Muscle layer of duodenum (tissue), 2 donors: ENCODE data around the gene SHROOM2.
"Not testable (repeated sequence)": the region's sequence is repeated elsewhere in the genome, so short reads cannot be mapped to it uniquely, and the experiment has no call there.

Source experiments
- H3K27ac ChIP-seq: one replicate; pipeline ENCODE4 v1.7.0; 2013; ENCODE audit warnings: mild to moderate bottlenecking, low read length
- H3K27me3 ChIP-seq: one replicate; pipeline ENCODE4 v1.7.0; 2013; ENCODE audit warnings: low read depth, mild to moderate bottlenecking, control low read depth, low read length
- H3K36me3 ChIP-seq, 2 donors: one replicate each; pipeline ENCODE4 v1.7.0; 2013; ENCODE audit warnings: low read length in 2 of 2, control low read depth in 1 of 2, mild to moderate bottlenecking in 1 of 2; ENCODE audit not compliant: insufficient read depth in 2 of 2, control insufficient read depth in 1 of 2
- H3K4me1 ChIP-seq, 2 donors: one replicate each; pipeline ENCODE4 v1.7.0; 2013; ENCODE audit warnings: low read length in 2 of 2, mild to moderate bottlenecking in 2 of 2, control low read depth in 1 of 2, moderate library complexity in 1 of 2; ENCODE audit not compliant: insufficient read depth in 2 of 2, control insufficient read depth in 1 of 2
- H3K4me3 ChIP-seq, 2 donors: one replicate each; pipeline ENCODE4 v1.7.0; 2013; ENCODE audit warnings: low read length in 2 of 2, low read depth in 1 of 2, mild to moderate bottlenecking in 1 of 2
- H3K9me3 ChIP-seq, 2 donors: one replicate each; pipeline ENCODE4 v1.7.0; 2013; ENCODE audit warnings: low read length in 2 of 2, control low read depth in 1 of 2, mild to moderate bottlenecking in 1 of 2; ENCODE audit not compliant: control insufficient read depth in 1 of 2
- donor health status: healthy.

SHROOM2 gene

DNA sequence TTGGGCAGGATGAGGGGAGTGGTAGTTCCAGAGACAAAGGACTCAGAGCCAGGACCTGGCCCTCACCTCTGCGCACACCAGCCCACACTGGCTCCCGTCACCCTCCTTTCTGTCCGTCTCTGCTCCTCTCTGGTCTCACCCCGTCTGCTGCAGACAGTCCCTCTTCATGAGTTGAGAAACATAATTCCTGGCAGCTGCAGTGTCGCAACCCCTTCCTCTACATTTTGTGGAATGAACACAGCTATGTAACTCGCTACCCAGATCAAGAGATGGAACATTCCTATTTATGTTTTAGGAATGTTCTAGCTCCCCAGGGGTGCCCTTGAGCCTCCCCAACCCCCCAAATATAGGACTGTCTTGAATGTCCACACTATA lies 59.3 kb downstream of the SHROOM2 start:
- Histone ChIP-seq H3K4me1 (no peaks in the 10 kb centered on the region), H3K27me3 (no peaks in the 10 kb centered on the region), H3K27ac (no peak overlapping the region), H3K9me3 (no peaks in the 10 kb centered on the region), H3K4me3 (no peak overlapping the region), H3K36me3 (no peaks in the 10 kb centered on the region)

DNA sequence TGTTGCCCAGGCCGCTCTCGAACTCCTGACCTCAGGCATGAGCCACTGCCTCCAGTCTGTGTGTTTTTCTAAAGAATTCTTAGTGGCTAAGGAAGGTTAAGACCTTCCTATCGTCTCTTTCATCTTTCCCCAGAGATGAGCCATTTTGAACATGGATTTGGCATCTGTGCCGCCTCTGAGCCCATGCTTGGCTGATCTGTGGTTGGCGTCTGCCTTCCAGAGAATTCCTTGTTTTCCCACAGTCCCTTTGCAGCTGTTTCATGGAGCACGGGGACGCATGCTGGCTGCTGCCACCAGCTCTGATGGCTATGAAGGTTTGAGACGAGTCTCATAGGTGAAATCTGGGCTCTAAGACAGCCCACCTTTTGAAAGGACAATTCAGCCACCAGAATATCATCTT lies 60.4 kb downstream of the SHROOM2 start:
- Histone ChIP-seq H3K9me3 (no peaks in the 10 kb centered on the region), H3K27ac (no peak overlapping the region), H3K36me3 (no peaks in the 10 kb centered on the region), H3K4me3 (no peak overlapping the region), H3K4me1 (no peaks in the 10 kb centered on the region), H3K27me3 (no peaks in the 10 kb centered on the region)

DNA sequence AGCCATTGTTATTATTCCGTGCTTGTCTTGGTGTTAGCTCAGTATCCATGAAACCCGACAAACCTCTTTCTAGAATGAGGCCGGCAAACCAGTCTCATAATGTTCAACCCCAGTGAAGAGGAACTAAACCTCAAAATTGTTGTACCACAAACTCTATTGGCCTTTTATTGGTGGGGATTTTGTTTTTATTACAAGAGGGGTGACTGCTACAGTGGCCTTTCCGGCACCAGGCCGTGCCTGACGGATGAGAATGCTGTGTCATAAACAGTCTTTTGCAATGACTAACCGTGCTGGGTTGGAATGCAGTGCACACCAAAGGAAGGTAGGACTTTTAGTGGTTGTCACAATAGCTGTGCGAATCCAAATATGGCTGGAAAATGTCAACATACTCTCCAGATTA lies 60.8 kb downstream of the SHROOM2 start:
- H3K36me3 ChIP-seq: no peaks in the 10 kb centered on the region
- no peak overlapping the region for H3K4me3 ChIP-seq
- H3K9me3 ChIP-seq: no peaks in the 10 kb centered on the region
- H3K27me3 ChIP-seq: no peaks in the 10 kb centered on the region
- no peaks in the 10 kb centered on the region for H3K4me1 ChIP-seq
- no peak overlapping the region for H3K27ac ChIP-seq

DNA sequence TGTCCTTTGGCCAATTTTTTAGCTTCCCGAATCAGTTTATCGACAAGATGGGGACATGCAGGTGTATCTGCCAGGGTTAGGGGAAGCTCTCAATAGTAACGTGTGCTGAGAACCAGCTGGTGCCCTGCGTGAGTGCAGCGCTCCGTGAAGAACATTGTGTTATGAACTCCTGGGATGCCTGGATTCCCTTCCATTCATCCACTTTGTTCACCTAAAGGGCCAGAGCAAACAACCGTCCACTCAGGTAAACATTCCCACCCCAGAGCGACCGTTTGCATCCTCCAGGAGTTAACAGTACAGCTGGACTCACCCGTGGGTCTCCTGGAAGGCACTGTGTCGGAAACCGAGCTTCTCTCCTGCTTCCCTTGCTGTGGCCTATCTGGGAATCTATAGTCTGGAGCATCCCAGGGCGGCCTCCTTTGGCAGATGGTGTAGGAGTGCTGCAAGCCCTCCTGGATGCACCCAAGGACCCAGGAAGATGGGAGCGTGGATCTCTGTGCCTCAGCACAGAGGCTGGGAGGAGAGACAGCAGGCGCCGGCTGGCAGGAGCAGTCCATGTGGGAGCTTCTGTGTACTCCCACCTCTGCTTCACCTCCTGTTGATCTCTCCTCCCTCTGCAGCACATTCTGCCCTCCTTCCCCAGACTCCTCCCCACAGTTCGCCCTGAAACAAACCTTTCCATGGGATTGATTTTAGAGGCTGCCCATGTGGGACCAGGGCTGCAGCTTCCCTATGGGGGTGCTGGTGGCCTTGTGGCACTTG lies 62.7 kb downstream of the SHROOM2 start:
- no peak overlapping the region for H3K4me3 ChIP-seq
- no peak overlapping the region for H3K27ac ChIP-seq
- H3K9me3 ChIP-seq: no peaks in the 10 kb centered on the region
- H3K27me3 ChIP-seq: no peaks in the 10 kb centered on the region
- H3K36me3 ChIP-seq: no peaks in the 10 kb centered on the region
- H3K4me1 ChIP-seq: no peaks in the 10 kb centered on the region

DNA sequence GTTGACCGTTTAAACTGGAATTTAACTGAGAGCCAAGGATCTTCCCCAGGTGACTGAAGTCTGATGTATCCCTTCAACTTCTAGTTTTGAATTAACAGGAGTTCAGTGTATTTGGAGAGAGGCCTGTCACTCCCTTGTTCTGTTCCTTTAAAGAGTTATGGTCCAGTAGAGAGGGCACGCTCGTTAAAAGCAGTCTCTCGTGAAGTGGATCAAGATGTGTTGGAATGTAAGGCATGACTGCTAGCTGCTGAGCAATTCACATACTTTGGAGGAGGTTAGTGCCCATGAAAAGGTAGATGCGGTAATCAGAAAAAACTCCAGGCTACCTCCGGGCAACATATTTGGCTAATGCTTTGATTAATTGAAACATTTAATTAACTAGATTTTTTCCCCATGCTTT lies 65.7 kb downstream of the SHROOM2 start:
- H3K27ac ChIP-seq: no peak overlapping the region

DNA sequence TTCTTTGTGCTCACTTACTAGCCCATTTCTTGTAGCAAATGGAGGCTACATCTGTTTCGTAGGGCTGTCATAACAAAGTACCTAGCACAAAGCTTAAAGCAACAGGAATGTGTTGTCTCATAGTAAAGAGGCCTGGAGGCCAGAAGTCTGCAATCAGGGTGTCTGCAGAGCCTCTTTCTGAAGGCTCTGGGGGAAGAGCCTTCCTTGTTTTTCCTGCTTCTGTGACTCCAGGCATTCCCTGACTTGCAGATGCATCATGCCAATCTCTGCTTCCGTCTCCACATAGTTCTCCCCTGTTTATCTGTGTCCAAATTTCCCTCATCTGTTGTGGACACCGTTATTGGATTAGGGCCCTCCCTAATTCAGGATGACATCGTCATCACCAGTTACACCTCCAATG lies 67.1 kb downstream of the SHROOM2 start:
- Histone ChIP-seq H3K36me3 (no peaks in the 10 kb centered on the region), H3K4me1 (no peaks in the 10 kb centered on the region), H3K27me3 (no peaks in the 10 kb centered on the region), H3K9me3 (no peaks in the 10 kb centered on the region), H3K27ac (no peak overlapping the region), H3K4me3 (no peak overlapping the region)

More for the DNA sequence above, 65.7 kb downstream of the SHROOM2 start:
- Histone ChIP-seq H3K36me3 (no peaks in the 10 kb centered on the region), H3K4me1 (no peaks in the 10 kb centered on the region), H3K4me3 (no peak overlapping the region), H3K27me3 (no peaks in the 10 kb centered on the region), H3K9me3 (no peaks in the 10 kb centered on the region)

DNA sequence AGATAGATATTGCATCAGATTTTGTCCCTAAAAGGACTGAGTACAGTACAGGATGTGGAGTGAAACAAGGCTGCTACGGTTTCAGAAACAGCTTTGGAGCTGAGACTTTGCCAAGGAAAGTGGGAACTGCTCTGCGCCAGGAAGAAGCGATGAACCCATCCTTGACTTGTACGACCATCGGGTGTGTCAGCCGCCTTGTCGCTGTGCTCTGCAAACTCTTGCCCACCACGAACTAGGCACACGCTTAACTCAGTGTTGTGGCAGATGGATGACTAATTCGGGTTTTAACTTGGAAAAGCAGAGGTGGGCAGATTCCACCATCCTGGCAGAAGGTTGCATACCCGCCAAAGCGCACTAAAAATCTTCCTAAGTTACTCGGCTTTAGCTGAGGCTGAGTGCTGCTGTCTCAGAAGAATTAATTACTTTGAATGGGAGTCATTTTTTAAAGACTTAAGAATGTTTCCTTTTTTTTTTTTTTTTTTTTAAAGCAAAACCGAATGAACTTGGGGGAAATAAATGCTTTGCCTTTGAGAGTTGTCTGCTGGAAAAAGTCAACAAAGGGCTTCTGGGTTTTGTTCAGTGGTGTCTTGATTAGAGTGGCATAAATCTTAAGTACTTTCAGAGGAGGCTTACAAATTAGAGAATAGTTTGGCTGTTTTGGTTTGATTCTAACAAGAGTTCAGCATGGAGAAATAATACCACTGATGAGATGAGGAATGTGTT lies 69.5 kb downstream of the SHROOM2 start:
- no peaks in the 10 kb centered on the region for H3K9me3 ChIP-seq
- H3K4me3 ChIP-seq: peak overlapping the region; percentile 3 to 47
- H3K4me1 ChIP-seq: no peaks in the 10 kb centered on the region
- H3K27ac ChIP-seq: no peak overlapping the region
- no peaks in the 10 kb centered on the region for H3K36me3 ChIP-seq
- H3K27me3 ChIP-seq: no peaks in the 10 kb centered on the region

DNA sequence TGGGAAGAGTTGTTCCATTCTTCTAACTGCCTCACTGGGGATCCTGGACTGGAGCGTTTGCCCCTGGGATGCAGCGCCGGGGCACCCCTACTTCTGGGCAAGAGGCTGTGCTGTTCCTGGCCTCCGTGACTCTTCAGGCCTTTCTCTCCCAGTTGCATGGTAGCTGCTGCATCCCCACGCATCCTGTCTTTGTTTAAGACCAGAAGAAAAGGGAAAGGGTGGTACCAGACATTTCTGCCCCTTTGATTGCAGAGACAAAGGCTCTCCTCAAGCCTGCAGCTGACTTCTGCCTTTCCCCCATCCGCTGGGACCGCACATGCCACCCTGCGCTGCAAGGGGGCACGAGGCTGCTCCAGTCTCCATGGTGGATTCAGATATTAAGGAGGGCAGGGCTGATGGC lies 70.4 kb downstream of the SHROOM2 start:
- Histone ChIP-seq H3K27ac (no peak overlapping the region), H3K9me3 (no peaks in the 10 kb centered on the region), H3K27me3 (no peaks in the 10 kb centered on the region), H3K4me1 (no peaks in the 10 kb centered on the region), H3K36me3 (no peaks in the 10 kb centered on the region), H3K4me3 (no peak overlapping the region)

DNA sequence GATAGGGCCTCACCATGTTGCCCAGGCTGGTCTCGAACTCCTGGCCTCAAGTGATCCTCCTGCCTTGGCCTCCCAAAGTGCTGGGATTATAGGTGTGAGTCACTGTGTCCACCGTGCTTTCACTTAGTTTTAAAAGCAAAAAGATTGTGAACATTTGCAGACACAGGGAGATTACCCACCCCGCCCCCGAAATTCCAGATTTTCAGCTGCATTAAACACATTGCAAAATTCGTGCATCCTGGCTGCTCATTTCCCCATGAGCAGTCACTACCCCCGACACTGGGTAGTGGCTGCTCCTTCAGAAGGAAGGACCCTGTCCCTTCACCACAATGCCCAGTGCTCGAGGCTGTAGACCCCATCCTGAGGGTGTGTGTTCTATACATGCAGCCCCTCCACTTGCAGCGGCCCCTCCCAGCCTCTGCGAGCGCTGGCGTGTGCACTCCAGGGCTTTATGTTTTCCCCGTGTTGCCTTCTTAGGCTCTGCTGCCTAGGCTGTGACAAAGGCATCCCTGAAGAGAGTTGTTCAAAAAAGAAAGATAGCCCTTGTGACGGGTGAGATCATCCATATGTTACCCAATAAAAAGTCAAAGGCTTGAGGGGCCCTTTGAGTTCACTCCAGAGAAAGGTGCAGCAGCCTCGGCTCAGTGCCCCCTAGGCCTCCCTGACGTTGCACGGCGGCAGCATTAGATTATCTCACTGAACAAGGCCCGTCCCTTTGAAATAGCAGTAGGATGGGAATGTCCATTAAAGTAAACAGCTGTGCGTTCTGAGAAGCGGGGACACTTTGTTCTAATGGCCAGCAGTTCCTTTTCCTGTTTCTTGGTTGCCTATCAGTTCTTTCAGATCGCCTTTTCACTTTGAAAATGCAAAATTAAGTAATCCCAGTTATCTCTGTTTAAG lies 71.6 kb downstream of the SHROOM2 start:
- Histone ChIP-seq H3K27me3 (no peaks in the 10 kb centered on the region), H3K4me1 (no peaks in the 10 kb centered on the region), H3K4me3 (no peak overlapping the region), H3K36me3 (no peaks in the 10 kb centered on the region), H3K9me3 (no peaks in the 10 kb centered on the region), H3K27ac (no peak overlapping the region)

DNA sequence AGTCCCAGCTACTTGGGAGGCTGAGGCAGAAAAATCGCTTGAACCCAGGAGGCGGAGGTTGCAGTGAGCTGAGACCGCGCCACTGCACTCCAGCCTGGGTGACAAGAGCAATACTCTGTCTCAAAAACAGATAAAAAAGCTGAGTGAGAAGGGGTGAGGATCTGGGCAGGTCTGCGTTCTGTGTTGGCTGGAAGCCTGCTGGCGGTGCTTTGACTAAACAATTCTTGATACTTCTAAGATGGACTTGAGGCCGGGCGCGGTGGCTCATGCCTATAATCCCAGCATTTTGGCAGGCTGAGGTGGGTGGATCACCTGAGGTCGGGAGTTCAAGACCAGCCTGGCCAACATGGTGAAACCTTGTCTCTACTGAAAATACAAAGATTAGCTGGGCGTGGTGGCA lies 72.5 kb downstream of the SHROOM2 start:
- H3K36me3 ChIP-seq, H3K4me1 ChIP-seq, H3K9me3 ChIP-seq, H3K27ac ChIP-seq, H3K27me3 ChIP-seq, H3K4me3 ChIP-seq: not testable (repeated sequence)
